K562 (cell line): ENCODE results near the gene ITPR1. TPM values are rescaled to one million over a fixed set of nuclear protein-coding genes. Genes with fewer than 3 reads are reported as not detected.

Source experiments
- ADNP ChIP-seq: fragments of 200-800 bp; sonication (Bioruptor generic); IDR thresholded peaks from 2 replicates; pipeline ENCODE4 v1.6.1; 2016; ENCODE audit warnings: missing genetic modification characterization, missing compliant biosample characterization
- ATF1 ChIP-seq, 2 experiments: fragments of 450-650 bp in 1 of 2; IDR thresholded peaks; 2 replicates each; pipeline ENCODE4 v1.6.1; 2016; ENCODE audit warnings: missing compliant biosample characterization in 1 of 2, missing genetic modification characterization in 1 of 2
- BCOR ChIP-seq: fragments of 450-650 bp; IDR thresholded peaks from 2 replicates; pipeline ENCODE4 v1.6.1; 2016
- CBX3 ChIP-seq, 2 experiments: IDR thresholded peaks; 1 replicate in 1 of 2; 2 replicates in 1 of 2; pipeline ENCODE4 v1.6.1; 2012; ENCODE audit warnings: inconsistent platforms in 2 of 2, low read length in 2 of 2, borderline replicate concordance in 1 of 2, control low read depth in 1 of 2
- NCOA2 ChIP-seq, 2 experiments: fragments of 450-650 bp; IDR thresholded peaks; 2 replicates each; pipeline ENCODE4 v1.6.1; 2018; ENCODE audit warnings: mild to moderate bottlenecking in 2 of 2, moderate library complexity in 1 of 2; ENCODE audit not compliant: partially characterized antibody in 2 of 2
- RBM25 ChIP-seq: fragments of 200-400 bp; formaldehyde crosslinking; IDR thresholded peaks from 2 replicates; pipeline ENCODE4 v1.6.1; 2018; ENCODE audit warnings: low read length, low read depth, moderate library complexity; ENCODE audit not compliant: severe bottlenecking
- TARDBP ChIP-seq: fragments of 450-650 bp; IDR thresholded peaks from 2 replicates; pipeline ENCODE4 v1.6.1; 2016
- TRIM24 ChIP-seq, 2 experiments: fragments of 450-650 bp; IDR thresholded peaks; 2 replicates each; pipeline ENCODE4 v1.6.1; 2016
- TRIM28 ChIP-seq: fragments of 450-650 bp; IDR thresholded peaks from 2 replicates; pipeline ENCODE4 v1.6.1; 2017
- ZBTB8A ChIP-seq: fragments of 450-650 bp; IDR thresholded peaks from 2 replicates; pipeline ENCODE4 v1.6.1; 2018; ENCODE audit warnings: mild to moderate bottlenecking, moderate library complexity; ENCODE audit not compliant: partially characterized antibody
- ZNF143 ChIP-seq: sonication (generic); formaldehyde crosslinking; IDR thresholded peaks from 2 replicates; pipeline ENCODE4 v1.9.0; 2022; ENCODE audit warnings: mild to moderate bottlenecking, missing genetic modification reagents
- polyA plus RNA-seq, 8 experiments: library from polyadenylated mRNA; depleted of rRNA in 4 of 8; stranded (reverse) in 5 of 8; unstranded in 3 of 8; fragments of >200 nt; fragmentation: Nextera tagmentation in 2 of 8; fragmentation: Illumina TruSeq in 1 of 8; extraction: Ambion mirVana in 2 of 8; extraction: Trizol in 1 of 8; gene quantifications; 2 replicates each; pipeline versions ENCODE4 v1.2.1 to v1.2.3, GENCODE V29; 2011 to 2014; ENCODE audit warnings: inconsistent platforms in 1 of 8, missing spikeins in 1 of 8
- total RNA-seq, 7 experiments: library from RNA; depleted of rRNA in 6 of 7; stranded (reverse); fragments of >200 nt in 6 of 7; fragmentation: Illumina TruSeq in 2 of 7; extraction: Trizol in 2 of 7; gene quantifications; 2 replicates each; pipeline versions ENCODE4 v1.2.1 to v1.2.3, GENCODE V29; 2011 to 2021; ENCODE audit warnings: low replicate concordance in 1 of 7
- TF ChIP-seq, protein P1 (sequence below): fragments of 450-650 bp; IDR thresholded peaks from 2 replicates; pipeline ENCODE4 v1.6.1; 2016; ENCODE audit warnings: low read depth
- TF ChIP-seq, protein P2 (sequence below): fragments of 450-650 bp; formaldehyde crosslinking; IDR thresholded peaks from 2 replicates; pipeline ENCODE4 v1.4.0; 2020; ENCODE audit warnings: mild to moderate bottlenecking, moderate library complexity

Gene ITPR1
- total and polyA plus RNA-seq, 9 of the 15 experiments (the other 6 are each of a cell fraction or from before 2014, with no cell fraction given), result 22.4 to 40.0 (median 27.4) TPM

- TF ChIP-seq, protein P1, sequence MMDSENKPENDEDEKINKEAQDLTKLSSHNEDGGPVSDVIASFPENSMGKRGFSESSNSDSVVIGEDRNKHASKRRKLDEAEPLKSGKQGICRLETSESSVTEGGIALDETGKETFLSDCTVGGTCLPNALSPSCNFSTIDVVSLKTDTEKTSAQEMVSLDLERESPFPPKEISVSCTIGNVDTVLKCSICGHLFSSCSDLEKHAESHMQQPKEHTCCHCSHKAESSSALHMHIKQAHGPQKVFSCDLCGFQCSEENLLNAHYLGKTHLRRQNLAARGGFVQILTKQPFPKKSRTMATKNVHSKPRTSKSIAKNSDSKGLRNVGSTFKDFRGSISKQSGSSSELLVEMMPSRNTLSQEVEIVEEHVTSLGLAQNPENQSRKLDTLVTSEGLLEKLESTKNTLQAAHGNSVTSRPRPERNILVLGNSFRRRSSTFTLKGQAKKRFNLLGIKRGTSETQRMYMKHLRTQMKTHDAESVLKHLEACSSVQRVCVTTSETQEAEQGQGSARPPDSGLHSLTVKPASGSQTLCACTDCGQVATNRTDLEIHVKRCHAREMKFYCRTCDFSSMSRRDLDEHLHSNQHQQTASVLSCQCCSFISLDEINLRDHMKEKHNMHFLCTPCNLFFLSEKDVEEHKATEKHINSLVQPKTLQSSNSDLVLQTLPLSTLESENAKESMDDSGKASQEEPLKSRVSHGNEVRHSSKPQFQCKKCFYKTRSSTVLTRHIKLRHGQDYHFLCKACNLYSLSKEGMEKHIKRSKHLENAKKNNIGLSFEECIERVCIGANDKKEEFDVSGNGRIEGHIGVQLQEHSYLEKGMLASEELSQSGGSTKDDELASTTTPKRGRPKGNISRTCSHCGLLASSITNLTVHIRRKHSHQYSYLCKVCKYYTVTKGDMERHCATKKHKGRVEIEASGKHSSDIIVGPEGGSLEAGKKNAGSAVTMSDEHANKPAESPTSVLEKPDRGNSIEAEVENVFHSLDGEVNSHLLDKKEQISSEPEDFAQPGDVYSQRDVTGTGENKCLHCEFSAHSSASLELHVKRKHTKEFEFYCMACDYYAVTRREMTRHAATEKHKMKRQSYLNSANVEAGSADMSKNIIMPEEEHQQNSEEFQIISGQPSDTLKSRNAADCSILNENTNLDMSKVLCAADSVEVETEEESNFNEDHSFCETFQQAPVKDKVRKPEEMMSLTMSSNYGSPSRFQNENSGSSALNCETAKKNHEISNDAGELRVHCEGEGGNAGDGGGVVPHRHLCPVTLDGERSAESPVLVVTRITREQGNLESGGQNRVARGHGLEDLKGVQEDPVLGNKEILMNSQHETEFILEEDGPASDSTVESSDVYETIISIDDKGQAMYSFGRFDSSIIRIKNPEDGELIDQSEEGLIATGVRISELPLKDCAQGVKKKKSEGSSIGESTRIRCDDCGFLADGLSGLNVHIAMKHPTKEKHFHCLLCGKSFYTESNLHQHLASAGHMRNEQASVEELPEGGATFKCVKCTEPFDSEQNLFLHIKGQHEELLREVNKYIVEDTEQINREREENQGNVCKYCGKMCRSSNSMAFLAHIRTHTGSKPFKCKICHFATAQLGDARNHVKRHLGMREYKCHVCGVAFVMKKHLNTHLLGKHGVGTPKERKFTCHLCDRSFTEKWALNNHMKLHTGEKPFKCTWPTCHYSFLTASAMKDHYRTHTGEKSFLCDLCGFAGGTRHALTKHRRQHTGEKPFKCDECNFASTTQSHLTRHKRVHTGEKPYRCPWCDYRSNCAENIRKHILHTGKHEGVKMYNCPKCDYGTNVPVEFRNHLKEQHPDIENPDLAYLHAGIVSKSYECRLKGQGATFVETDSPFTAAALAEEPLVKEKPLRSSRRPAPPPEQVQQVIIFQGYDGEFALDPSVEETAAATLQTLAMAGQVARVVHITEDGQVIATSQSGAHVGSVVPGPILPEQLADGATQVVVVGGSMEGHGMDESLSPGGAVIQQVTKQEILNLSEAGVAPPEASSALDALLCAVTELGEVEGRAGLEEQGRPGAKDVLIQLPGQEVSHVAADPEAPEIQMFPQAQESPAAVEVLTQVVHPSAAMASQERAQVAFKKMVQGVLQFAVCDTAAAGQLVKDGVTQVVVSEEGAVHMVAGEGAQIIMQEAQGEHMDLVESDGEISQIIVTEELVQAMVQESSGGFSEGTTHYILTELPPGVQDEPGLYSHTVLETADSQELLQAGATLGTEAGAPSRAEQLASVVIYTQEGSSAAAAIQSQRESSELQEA, result peak; percentile 67; the same call in 1 of the 2 replicates
- TF ChIP-seq NCOA2 (IDR thresholded peaks at IDR 0.05; ENCODE audit: partially characterized antibody in 2 of 2), result no peak
- peak; percentile 51; the same call in 1 of the 2 replicates for TF ChIP-seq BCOR
- no peak for TF ChIP-seq TARDBP
- 0 out of 2 replicates have a peak, but pooled peaks have one; percentile 34 for TF ChIP-seq ADNP (tag)
- peak; percentile 93 for TF ChIP-seq RBM25
- TF ChIP-seq ZNF143, result no peak
- TF ChIP-seq TRIM28, result peak; percentile 80; the same call in 1 of the 2 replicates
- TF ChIP-seq ATF1 (CRISPR knock-in tag; IDR thresholded peaks at IDR 0.05), result no peak
- TF ChIP-seq ATF1 (tag; IDR thresholded peaks at IDR 0.05), result no peak
- TF ChIP-seq ZBTB8A, result no peak
- TF ChIP-seq CBX3 (IDR thresholded peaks at IDR 0.05; ENCODE audit: borderline replicate concordance in 1 of 2, low read length in 2 of 2), result peak in 1 of 2 experiments; percentile 91; a peak in 2 of 3 replicates
- TF ChIP-seq TRIM24 (IDR thresholded peaks at IDR 0.05), result peak in 1 of 2 experiments; percentile 27; a peak in 1 of 4 replicates
- TF ChIP-seq, protein P2, sequence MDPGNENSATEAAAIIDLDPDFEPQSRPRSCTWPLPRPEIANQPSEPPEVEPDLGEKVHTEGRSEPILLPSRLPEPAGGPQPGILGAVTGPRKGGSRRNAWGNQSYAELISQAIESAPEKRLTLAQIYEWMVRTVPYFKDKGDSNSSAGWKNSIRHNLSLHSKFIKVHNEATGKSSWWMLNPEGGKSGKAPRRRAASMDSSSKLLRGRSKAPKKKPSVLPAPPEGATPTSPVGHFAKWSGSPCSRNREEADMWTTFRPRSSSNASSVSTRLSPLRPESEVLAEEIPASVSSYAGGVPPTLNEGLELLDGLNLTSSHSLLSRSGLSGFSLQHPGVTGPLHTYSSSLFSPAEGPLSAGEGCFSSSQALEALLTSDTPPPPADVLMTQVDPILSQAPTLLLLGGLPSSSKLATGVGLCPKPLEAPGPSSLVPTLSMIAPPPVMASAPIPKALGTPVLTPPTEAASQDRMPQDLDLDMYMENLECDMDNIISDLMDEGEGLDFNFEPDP (CRISPR knock-in tag), result no peak
Measured at GRCh38 chr3:4690277-4690676, 197.1 kb downstream of the ITPR1 start (continued).
